LNCaP clone FGC (cell line): ENCODE measurements around the gene CACNA1C.

ENCODE experiments used
- DNase-seq: peaks from one replicate; pipeline ENCODE4 v3.0.0-alpha.2; 2011; ENCODE audit warnings: low read depth
- H3K4me3 ChIP-seq: 2 replicates; pipeline ENCODE4 v1.5.1; 2011; ENCODE audit warnings: mild to moderate bottlenecking, low read depth, low read length, control low read depth
- CTCF ChIP-seq: IDR thresholded peaks from 2 replicates; pipeline ENCODE4 v1.5.1; 2012; ENCODE audit warnings: mild to moderate bottlenecking; ENCODE audit not compliant: control insufficient read depth, insufficient read depth; ENCODE audit errors: extremely low read depth

Gene CACNA1C

GRCh38 chr12:2298556-2299200, 245.9 kb downstream of the CACNA1C start:
- TF ChIP-seq CTCF: no peak
- no peak overlapping the region for H3K4me3 ChIP-seq
- no peak for DNase-seq

- H3K4me3 ChIP-seq: no peak overlapping the region
- TF ChIP-seq CTCF: no peak
- DNase-seq: no peak
These were observed 246.4 kb downstream of the CACNA1C start for GRCh38 chr12:2299206-2299605.

GRCh38 chr12:2300168-2300567, 247.4 kb downstream of the CACNA1C start:
- H3K4me3 ChIP-seq: no peak overlapping the region
- no peak for TF ChIP-seq CTCF
- no peak for DNase-seq

- no peak for DNase-seq
- TF ChIP-seq CTCF: no peak
These were observed 248.1 kb downstream of the CACNA1C start for GRCh38 chr12:2300886-2301285.

GRCh38 chr12:2301531-2302461, 249.0 kb downstream of the CACNA1C start:
- DNase-seq: no peak
- no peak overlapping the region for H3K4me3 ChIP-seq
- TF ChIP-seq CTCF: no peak

More at GRCh38 chr12:2300886-2301285, 248.1 kb downstream of the CACNA1C start:
- H3K4me3 ChIP-seq: no peak overlapping the region

- no peak for TF ChIP-seq CTCF
- DNase-seq: no peak
- H3K4me3 ChIP-seq: no peak overlapping the region
These were observed 250.2 kb downstream of the CACNA1C start for GRCh38 chr12:2302711-2303580.
